Transverse colon (tissue), 4 donors: ENCODE measurements around the gene VPS13D. TPM values are rescaled to one million over a fixed set of nuclear protein-coding genes. Genes with fewer than 3 reads are reported as not detected.
A peak's percentile ranks its signal among the peaks of the same experiment; 100 is the strongest.

Experiments used
- DNase-seq: peaks from one replicate; pipeline ENCODE4 v3.0.0-alpha.2; 2019
- H3K27ac ChIP-seq, 4 donors: fragments of 200-600 bp; sonication (generic); 2 replicates each; pipeline ENCODE4 v1.5.1; 2016 to 2018; ENCODE audit warnings: inconsistent platforms in 4 of 4
- H3K27me3 ChIP-seq: fragments of 200-600 bp; sonication (generic); 2 replicates; pipeline ENCODE4 v1.5.1; 2017; ENCODE audit warnings: inconsistent platforms
- H3K36me3 ChIP-seq, 4 donors: fragments of 200-600 bp; sonication (generic); 2 replicates each; pipeline ENCODE4 v1.5.1; 2017 to 2019; ENCODE audit warnings: inconsistent platforms in 4 of 4
- H3K4me1 ChIP-seq, 4 donors: fragments of 200-600 bp; sonication (generic); 2 replicates each; pipeline ENCODE4 v1.5.1; 2017 to 2020; ENCODE audit warnings: inconsistent platforms in 4 of 4
- H3K4me3 ChIP-seq, 4 donors: fragments of 200-600 bp; sonication (generic); 1 replicate in 1 of 4; 2 replicates in 3 of 4; pipeline versions ENCODE4 v1.5.1 to v1.6.1; 2017 to 2019; ENCODE audit warnings: inconsistent platforms in 4 of 4
- H3K9me3 ChIP-seq, 2 donors: fragments of 200-600 bp; sonication (generic); 2 replicates each; pipeline ENCODE4 v1.5.1; 2017 to 2019; ENCODE audit warnings: inconsistent platforms in 2 of 2
- EP300 ChIP-seq: sonication (generic); formaldehyde crosslinking; IDR thresholded peaks from one replicate; pipeline ENCODE4 v1.6.1; 2017; ENCODE audit warnings: antibody characterized with exemption, low read depth
- POLR2A ChIP-seq: fragments of 450-650 bp; IDR thresholded peaks from one replicate; pipeline ENCODE4 v1.6.1; 2016; ENCODE audit warnings: antibody characterized with exemption, mild to moderate bottlenecking, moderate library complexity
- POLR2AphosphoS5 ChIP-seq, 3 donors: sonication (generic); formaldehyde crosslinking; IDR thresholded peaks; one replicate each; pipeline ENCODE4 v1.6.1; 2016; ENCODE audit warnings: antibody characterized with exemption in 3 of 3
- WGBS, 2 donors: methylation state at CpG; one replicate each; pipeline ENCODE4 v1.1.5; 2018; ENCODE audit warnings: low coverage in 1 of 2; 5-methylcytosine and 5-hydroxymethylcytosine counted together
- in situ Hi-C, 4 donors: fragments of 200-750 bp; cut with MboI; loops; one replicate each; pipeline versions ENCODE4 v1.15.0 to v1.15.1; 2017; ENCODE audit warnings: low sequenced_read_pairs in 3 of 4, low pct_ligation_motif_present in 1 of 4, low pct_unique_long_range_greater_than_20kb in 1 of 4
- intact Hi-C: fragments of 100-400 bp; cut with DNase I; formaldehyde crosslinking; loops from one replicate; pipeline ENCODE4 v1.15.1; 2023; ENCODE audit warnings: low total_unique reads
- total RNA-seq, 4 donors: library from RNA; depleted of rRNA; stranded (reverse); fragments of >200 nt; gene quantifications; one replicate each; pipeline ENCODE4 v1.1.0, GENCODE V29; 2016
- TF ChIP-seq, protein P1 (sequence below), 5 experiments: fragments of 200-600 bp in 3 of 5; fragments of 450-650 bp in 2 of 5; sonication (generic) in 3 of 5; IDR thresholded peaks; 1 replicate in 2 of 5; 2 replicates in 3 of 5; pipeline ENCODE4 v1.5.1; 2016 to 2017; ENCODE audit warnings: antibody characterized with exemption in 5 of 5, inconsistent platforms in 3 of 5, mild to moderate bottlenecking in 2 of 5, moderate library complexity in 1 of 5

The VPS13D gene
- total RNA-seq, 4 donors from 2014 or later: 101 to 136 (median 116) TPM

DNA sequence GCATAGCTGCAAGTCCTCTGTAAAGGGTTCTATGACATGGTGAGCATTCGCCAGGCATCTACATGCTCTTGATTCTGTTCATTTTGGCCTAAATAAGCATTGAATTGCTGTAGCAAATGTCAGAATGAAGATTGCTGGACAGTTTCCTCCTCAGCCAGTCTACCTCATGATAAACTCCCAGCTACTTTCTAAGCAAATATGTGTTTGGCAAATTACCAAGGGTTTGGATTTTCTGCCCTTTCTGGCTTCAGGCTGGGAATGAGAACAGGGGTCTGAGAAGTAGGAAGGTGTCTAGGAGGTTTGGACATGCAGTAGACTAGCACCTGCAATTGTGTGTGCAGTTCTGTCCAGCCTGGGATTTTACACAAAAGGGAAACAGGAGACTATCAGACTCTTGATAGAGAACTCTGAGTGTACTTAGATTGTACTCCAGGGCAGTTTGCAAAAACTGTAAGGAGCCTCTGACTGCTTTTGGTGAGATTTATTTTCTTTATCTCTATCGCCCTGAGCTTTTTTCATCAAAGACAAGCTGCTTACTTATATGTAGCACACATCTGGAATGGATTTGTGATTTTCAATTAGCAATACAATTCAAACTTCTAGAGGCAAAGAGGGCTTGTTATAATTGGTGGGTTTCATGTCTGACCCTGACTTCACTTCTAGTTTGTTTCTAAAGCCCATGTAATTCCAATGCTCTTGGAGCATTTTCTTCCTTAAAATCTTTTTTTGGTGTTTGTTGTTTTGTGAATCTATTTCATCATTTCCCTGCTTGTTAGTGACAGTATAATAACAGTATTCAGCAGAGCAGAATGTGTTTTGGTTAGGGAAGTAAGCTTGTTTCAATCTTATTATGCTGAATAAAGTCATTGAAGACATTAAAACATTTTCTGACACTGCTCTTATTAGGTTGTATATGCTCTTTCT, 150.8 kb downstream of the VPS13D start:
- TF ChIP-seq EP300: no peak
- TF ChIP-seq, protein P1, sequence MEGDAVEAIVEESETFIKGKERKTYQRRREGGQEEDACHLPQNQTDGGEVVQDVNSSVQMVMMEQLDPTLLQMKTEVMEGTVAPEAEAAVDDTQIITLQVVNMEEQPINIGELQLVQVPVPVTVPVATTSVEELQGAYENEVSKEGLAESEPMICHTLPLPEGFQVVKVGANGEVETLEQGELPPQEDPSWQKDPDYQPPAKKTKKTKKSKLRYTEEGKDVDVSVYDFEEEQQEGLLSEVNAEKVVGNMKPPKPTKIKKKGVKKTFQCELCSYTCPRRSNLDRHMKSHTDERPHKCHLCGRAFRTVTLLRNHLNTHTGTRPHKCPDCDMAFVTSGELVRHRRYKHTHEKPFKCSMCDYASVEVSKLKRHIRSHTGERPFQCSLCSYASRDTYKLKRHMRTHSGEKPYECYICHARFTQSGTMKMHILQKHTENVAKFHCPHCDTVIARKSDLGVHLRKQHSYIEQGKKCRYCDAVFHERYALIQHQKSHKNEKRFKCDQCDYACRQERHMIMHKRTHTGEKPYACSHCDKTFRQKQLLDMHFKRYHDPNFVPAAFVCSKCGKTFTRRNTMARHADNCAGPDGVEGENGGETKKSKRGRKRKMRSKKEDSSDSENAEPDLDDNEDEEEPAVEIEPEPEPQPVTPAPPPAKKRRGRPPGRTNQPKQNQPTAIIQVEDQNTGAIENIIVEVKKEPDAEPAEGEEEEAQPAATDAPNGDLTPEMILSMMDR (IDR thresholded peaks at IDR 0.05): no peak
- H3K27ac ChIP-seq: peak overlapping the region; percentile 68 to 83 (median 76)
- no peak overlapping the region for H3K4me3 ChIP-seq
- in situ Hi-C loops (no loop called here), intact Hi-C loops (no loop called here)
- WGBS, 2 donors: 38 to 61% methylated on average over 2 of the region's 2 CpGs
- H3K36me3 ChIP-seq: peaks cover 0 to 32% (median 11%) of the 10 kb centered on the region in 4 donors
- H3K9me3 ChIP-seq: no peaks in the 10 kb centered on the region
- H3K4me1 ChIP-seq: peaks cover 6 to 36% (median 26%) of the 10 kb centered on the region in 4 donors
- no peaks in the 10 kb centered on the region for H3K27me3 ChIP-seq
- no peak for DNase-seq

DNA sequence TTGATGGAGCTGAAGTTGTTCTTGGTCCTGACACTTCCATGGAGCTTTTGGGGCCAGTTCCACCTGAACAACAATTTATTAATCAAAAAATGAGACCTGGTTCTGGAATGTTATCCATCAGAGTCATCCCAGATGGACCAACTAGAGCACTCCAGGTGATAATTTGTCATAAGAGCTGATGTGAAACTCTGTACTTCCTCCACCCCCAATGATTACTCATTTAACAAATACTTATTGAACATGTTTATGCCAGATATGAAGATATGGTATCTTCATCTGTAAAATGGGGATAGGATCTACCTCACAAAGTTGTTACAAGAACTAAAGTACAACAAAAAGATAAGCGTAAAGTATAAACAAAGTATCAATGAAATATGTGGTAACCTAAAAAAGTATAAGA, 153.2 kb downstream of the VPS13D start:
- in situ Hi-C loops (no loop called here), intact Hi-C loops (no loop called here)
- TF ChIP-seq EP300 (no peak), POLR2A (no peak), POLR2AphosphoS5 (IDR thresholded peaks at IDR 0.05) (no peak)
- TF ChIP-seq, protein P1 (IDR thresholded peaks at IDR 0.05): no peak
- no peak overlapping the region for H3K27ac ChIP-seq
- no peak overlapping the region for H3K4me3 ChIP-seq
- H3K9me3 ChIP-seq: peaks cover 11 to 14% of the 10 kb centered on the region in 2 donors
- H3K27me3 ChIP-seq: no peaks in the 10 kb centered on the region
- peaks cover 6 to 30% (median 26%) of the 10 kb centered on the region in 4 donors for H3K4me1 ChIP-seq
- H3K36me3 ChIP-seq: peaks cover 0 to 56% (median 24%) of the 10 kb centered on the region in 4 donors
- no peak for DNase-seq
- 92 to 97% methylated on average over 1 of the region's 1 CpG for WGBS, 2 donors

DNA sequence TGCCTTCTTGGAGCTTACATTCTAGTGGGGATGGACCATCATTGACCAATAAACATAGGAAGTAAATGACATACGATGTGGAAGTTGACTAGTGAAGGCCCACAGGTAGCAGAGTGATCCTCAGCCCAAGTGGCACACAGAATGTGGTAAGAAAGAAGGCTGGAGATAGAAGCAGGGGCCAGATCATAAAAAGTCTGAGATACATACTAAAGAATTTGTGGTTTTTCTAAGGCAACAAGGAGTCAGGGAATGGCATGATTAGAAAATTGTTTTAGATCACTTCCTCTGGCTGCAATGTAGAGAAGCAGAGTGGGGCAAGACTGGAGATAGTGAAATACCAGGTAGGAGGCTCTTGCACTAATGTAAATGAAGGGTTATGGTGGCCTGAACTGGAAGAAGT, 154.0 kb downstream of the VPS13D start:
- in situ Hi-C loops: no loop called here
- WGBS, 2 donors: 90% methylated on average over 1 of the region's 1 CpG
- no peaks in the 10 kb centered on the region for H3K27me3 ChIP-seq
- no peak for DNase-seq
- H3K4me3 ChIP-seq: no peak overlapping the region
- TF ChIP-seq POLR2AphosphoS5 (IDR thresholded peaks at IDR 0.05) (no peak), EP300 (no peak), POLR2A (no peak)
- TF ChIP-seq, protein P1 (IDR thresholded peaks at IDR 0.05): no peak
- H3K4me1 ChIP-seq: peaks cover 6 to 30% (median 26%) of the 10 kb centered on the region in 4 donors
- peaks cover 0 to 59% (median 24%) of the 10 kb centered on the region in 4 donors for H3K36me3 ChIP-seq
- peaks cover 12 to 19% of the 10 kb centered on the region in 2 donors for H3K9me3 ChIP-seq
- intact Hi-C loops: no loop called here
- no peak overlapping the region for H3K27ac ChIP-seq

DNA sequence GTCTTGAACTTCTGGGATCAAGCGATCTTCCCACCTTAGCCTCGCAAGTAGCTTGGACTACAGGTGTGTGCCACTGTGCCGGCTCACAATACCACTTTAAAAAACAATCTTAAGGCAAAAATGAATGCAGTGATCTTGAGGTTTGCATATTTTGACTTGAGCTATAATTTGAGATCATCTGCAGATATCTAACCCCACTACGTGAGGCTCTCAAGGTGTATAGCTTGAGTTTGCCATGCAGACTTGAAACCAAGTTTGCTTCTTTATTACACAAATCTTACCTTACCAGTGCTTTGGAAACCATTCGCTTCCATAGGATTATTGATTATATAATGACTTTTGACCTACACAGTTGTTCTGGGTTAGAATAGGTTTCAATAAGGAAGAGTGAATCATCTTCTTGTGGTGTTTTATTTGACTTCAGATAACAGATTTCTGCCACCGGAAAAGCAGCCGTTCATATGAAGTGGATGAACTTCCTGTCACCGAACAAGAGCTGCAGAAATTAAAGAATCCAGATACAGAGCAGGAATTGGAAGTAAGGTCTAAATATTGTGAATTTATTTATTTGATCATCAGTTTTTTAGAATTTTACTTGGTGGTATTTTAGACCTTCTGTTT, 155.1 kb downstream of the VPS13D start:
- in situ Hi-C loops: no loop called here
- H3K36me3 ChIP-seq: peaks cover 0 to 55% (median 20%) of the 10 kb centered on the region in 4 donors
- H3K9me3 ChIP-seq: peaks cover 12 to 19% of the 10 kb centered on the region in 2 donors
- TF ChIP-seq, protein P1 (IDR thresholded peaks at IDR 0.05): no peak
- no peak for TF ChIP-seq EP300
- no peak for TF ChIP-seq POLR2AphosphoS5 (IDR thresholded peaks at IDR 0.05)
- TF ChIP-seq POLR2A: no peak
- no peaks in the 10 kb centered on the region for H3K27me3 ChIP-seq
- peak overlapping the region in 1 of 4 donors; percentile 5 for H3K27ac ChIP-seq
- H3K4me1 ChIP-seq: peaks cover 6 to 28% (median 23%) of the 10 kb centered on the region in 4 donors
- DNase-seq: no peak
- 30 to 75% methylated on average over 3 to 8 of the region's 8 CpGs for WGBS, 2 donors
- H3K4me3 ChIP-seq: no peak overlapping the region
- intact Hi-C loops: no loop called here
